ENCODE results near the gene ICAM5. TPM values are rescaled to one million over a fixed set of nuclear protein-coding genes. Genes with fewer than 3 reads are reported as not detected.
A peak's percentile ranks its signal among the peaks of the same experiment; 100 is the strongest.
"Not testable (repeated sequence)": the region's sequence is repeated elsewhere in the genome, so short reads cannot be mapped to it uniquely, and the experiment has no call there.

Gene ICAM5
- total and polyA plus RNA-seq, 2 donors from 2014 or later, result 0.34 to 2.9 TPM

- TF ChIP-seq, protein P1, sequence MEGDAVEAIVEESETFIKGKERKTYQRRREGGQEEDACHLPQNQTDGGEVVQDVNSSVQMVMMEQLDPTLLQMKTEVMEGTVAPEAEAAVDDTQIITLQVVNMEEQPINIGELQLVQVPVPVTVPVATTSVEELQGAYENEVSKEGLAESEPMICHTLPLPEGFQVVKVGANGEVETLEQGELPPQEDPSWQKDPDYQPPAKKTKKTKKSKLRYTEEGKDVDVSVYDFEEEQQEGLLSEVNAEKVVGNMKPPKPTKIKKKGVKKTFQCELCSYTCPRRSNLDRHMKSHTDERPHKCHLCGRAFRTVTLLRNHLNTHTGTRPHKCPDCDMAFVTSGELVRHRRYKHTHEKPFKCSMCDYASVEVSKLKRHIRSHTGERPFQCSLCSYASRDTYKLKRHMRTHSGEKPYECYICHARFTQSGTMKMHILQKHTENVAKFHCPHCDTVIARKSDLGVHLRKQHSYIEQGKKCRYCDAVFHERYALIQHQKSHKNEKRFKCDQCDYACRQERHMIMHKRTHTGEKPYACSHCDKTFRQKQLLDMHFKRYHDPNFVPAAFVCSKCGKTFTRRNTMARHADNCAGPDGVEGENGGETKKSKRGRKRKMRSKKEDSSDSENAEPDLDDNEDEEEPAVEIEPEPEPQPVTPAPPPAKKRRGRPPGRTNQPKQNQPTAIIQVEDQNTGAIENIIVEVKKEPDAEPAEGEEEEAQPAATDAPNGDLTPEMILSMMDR (IDR thresholded peaks at IDR 0.05; ENCODE audit: borderline replicate concordance, extremely low read depth, insufficient read depth), result no peak
- Histone ChIP-seq H3K27ac (ENCODE audit: low read depth in 2 of 2, low read length in 2 of 2) (no peak overlapping the region), H3K4me1 (ENCODE audit: control insufficient read depth in 2 of 3, insufficient read depth in 2 of 3, low read depth in 1 of 3, low read length in 3 of 3) (no peaks in the 10 kb centered on the region), H3K36me3 (ENCODE audit: control insufficient read depth in 2 of 3, insufficient read depth in 3 of 3, low read length in 3 of 3) (peaks cover 0 to 5% (median 0%) of the 10 kb centered on the region in 3 donors), H3K4me3 (ENCODE audit: low read length in 3 of 3) (no peak overlapping the region), H3K27me3 (ENCODE audit: control insufficient read depth, insufficient read depth, low read length) (no peaks in the 10 kb centered on the region), H3K9ac (ENCODE audit: low read length in 3 of 3) (no peak overlapping the region), H3K9me3 (ENCODE audit: control insufficient read depth in 2 of 3, insufficient read depth in 1 of 3, low read length in 3 of 3) (no peaks in the 10 kb centered on the region)
- no peak for FAIRE-seq
- intact Hi-C loops (cut with DNase I), result no loop called here
- no peak for DNase-seq
Measured at GRCh38 chr19:10278935-10279334, 10.8 kb upstream of the ICAM5 start.

GRCh38 chr19:10279737-10280442 is 9.9 kb upstream of the ICAM5 start:
- DNase-seq (no peak), FAIRE-seq (no peak)
- no peak overlapping the region for H3K27ac ChIP-seq (ENCODE audit: low read depth in 2 of 2, low read length in 2 of 2)
- H3K4me3 ChIP-seq (ENCODE audit: low read length in 3 of 3), result no peak overlapping the region
- intact Hi-C loops (cut with DNase I), result no loop called here
- peaks cover 0 to 3% (median under 1%) of the 10 kb centered on the region in 3 donors for H3K36me3 ChIP-seq (ENCODE audit: control insufficient read depth in 2 of 3, insufficient read depth in 3 of 3, low read length in 3 of 3)
- TF ChIP-seq, protein P1 (IDR thresholded peaks at IDR 0.05; ENCODE audit: borderline replicate concordance, extremely low read depth, insufficient read depth), result no peak
- H3K9ac ChIP-seq (ENCODE audit: low read length in 3 of 3), result no peak overlapping the region
- H3K9me3 ChIP-seq (ENCODE audit: control insufficient read depth in 2 of 3, insufficient read depth in 1 of 3, low read length in 3 of 3), result no peaks in the 10 kb centered on the region
- H3K27me3 ChIP-seq (ENCODE audit: control insufficient read depth, insufficient read depth, low read length), result no peaks in the 10 kb centered on the region
- H3K4me1 ChIP-seq (ENCODE audit: control insufficient read depth in 2 of 3, insufficient read depth in 2 of 3, low read depth in 1 of 3, low read length in 3 of 3), result no peaks in the 10 kb centered on the region

DNA sequence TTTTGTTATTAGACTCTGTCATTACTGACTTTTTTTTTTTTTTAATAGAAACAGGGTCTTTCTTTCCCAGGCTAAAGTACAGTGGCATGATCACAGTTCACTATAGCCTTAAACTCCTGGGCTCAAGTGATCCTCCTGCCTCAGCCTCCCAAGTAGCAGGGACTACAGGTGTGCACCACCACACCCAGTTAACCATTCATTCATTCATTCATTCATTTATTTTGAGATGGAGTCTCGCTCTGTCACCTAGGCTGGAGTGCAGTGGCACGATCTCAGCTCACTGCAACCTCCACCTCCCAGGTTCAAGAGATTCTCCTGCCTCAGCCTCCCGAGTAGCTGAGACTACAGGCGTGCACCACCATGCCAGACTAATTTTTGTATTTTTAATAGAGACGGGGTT is 7.7 kb upstream of the ICAM5 start:
- H3K36me3 ChIP-seq (ENCODE audit: control insufficient read depth in 2 of 3, insufficient read depth in 3 of 3, low read length in 3 of 3); H3K9ac ChIP-seq (ENCODE audit: low read length in 3 of 3); H3K4me3 ChIP-seq (ENCODE audit: low read length in 3 of 3); H3K27ac ChIP-seq (ENCODE audit: low read depth in 2 of 2, low read length in 2 of 2); intact Hi-C loops (cut with DNase I); H3K9me3 ChIP-seq (ENCODE audit: control insufficient read depth in 2 of 3, insufficient read depth in 1 of 3, low read length in 3 of 3); DNase-seq; FAIRE-seq; H3K27me3 ChIP-seq (ENCODE audit: control insufficient read depth, insufficient read depth, low read length); H3K4me1 ChIP-seq (ENCODE audit: control insufficient read depth in 2 of 3, insufficient read depth in 2 of 3, low read depth in 1 of 3, low read length in 3 of 3): not testable (repeated sequence)

DNA sequence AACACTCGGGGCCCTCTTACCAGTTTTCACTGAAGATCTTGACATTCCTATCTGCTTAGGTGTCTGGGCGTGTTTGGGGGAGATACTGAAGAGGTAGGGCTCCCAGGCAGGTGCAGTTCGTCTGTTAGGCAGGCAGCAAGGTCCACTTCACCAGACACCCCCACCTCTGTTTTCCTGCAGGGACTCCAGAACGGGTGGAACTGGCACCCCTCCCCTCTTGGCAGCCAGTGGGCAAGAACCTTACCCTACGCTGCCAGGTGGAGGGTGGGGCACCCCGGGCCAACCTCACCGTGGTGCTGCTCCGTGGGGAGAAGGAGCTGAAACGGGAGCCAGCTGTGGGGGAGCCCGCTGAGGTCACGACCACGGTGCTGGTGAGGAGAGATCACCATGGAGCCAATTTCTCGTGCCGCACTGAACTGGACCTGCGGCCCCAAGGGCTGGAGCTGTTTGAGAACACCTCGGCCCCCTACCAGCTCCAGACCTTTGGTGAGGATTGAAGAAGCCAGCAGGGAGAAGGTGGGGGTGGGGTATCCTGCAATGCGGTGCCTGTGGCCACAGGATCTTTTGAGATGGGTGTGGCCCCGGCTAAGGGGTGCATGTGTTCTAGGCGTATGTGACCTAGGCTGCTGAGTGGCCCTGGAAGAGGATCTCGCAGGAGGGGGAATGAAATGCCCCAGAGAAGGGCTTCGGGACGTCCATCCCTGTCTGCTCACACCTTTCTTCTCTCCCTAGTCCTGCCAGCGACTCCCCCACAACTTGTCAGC is 6.3 kb upstream of the ICAM5 start:
- H3K36me3 ChIP-seq (ENCODE audit: control insufficient read depth in 2 of 3, insufficient read depth in 3 of 3, low read length in 3 of 3), result peaks cover 0 to 3% (median 0%) of the 10 kb centered on the region in 3 donors

More for the DNA sequence above, 6.3 kb upstream of the ICAM5 start:
- peak in 1 of 5 donors; percentile 72 for DNase-seq
- H3K9me3 ChIP-seq (ENCODE audit: control insufficient read depth in 2 of 3, insufficient read depth in 1 of 3, low read length in 3 of 3), result no peaks in the 10 kb centered on the region
- no peak overlapping the region for H3K9ac ChIP-seq (ENCODE audit: low read length in 3 of 3)
- H3K27me3 ChIP-seq (ENCODE audit: control insufficient read depth, insufficient read depth, low read length), result peaks cover 8% of the 10 kb centered on the region
- H3K4me1 ChIP-seq (ENCODE audit: control insufficient read depth in 2 of 3, insufficient read depth in 2 of 3, low read depth in 1 of 3, low read length in 3 of 3), result peaks cover 0 to 4% (median 2%) of the 10 kb centered on the region in 3 donors
- H3K4me3 ChIP-seq (ENCODE audit: low read length in 3 of 3), result no peak overlapping the region
- intact Hi-C loops (cut with DNase I), result no loop called here
- TF ChIP-seq, protein P1 (IDR thresholded peaks at IDR 0.05; ENCODE audit: borderline replicate concordance, extremely low read depth, insufficient read depth), result no peak
- no peak for FAIRE-seq
- H3K27ac ChIP-seq (ENCODE audit: low read depth in 2 of 2, low read length in 2 of 2), result no peak overlapping the region
